PC-3 (cell line): ENCODE measurements around the gene ACTN1. TPM values are rescaled to one million over a fixed set of nuclear protein-coding genes. Genes with fewer than 3 reads are reported as not detected.

Source experiments
- ATAC-seq: fragments of 200-7000 bp; cut with Tn5 transposase; 2 replicates; pipeline ENCODE4 v1.9.1; 2020; ENCODE audit warnings: mild to moderate bottlenecking, moderate library complexity
- BruUV-seq: library from RNA; stranded (reverse); fragments of 400-500 nt; replicated peaks from 2 replicates; lab custom pipeline; 2021; lab: Mats Ljungman, UMichigan
- CTCF ChIA-PET: fragments of 300-600 bp; sonication (Branson Sonifier 250); formaldehyde crosslinking; loops from one replicate; lab custom pipeline; 2022; ENCODE audit warnings: antibody characterized with exemption; lab: Charles Lee
- POLR2A ChIA-PET: fragments of 300-600 bp; sonication (Branson Sonifier 250); formaldehyde crosslinking; loops from one replicate; lab custom pipeline; 2022; ENCODE audit warnings: antibody characterized with exemption; ENCODE audit not compliant: unreplicated experiment; lab: Charles Lee
- DNase-seq: peaks from one replicate; pipeline ENCODE4 v3.0.0-alpha.2; 2015
- H2AFZ ChIP-seq: fragments of 300-600 bp; sonication (generic); 2 replicates; pipeline ENCODE4 v1.6.0; 2016; ENCODE audit warnings: antibody characterized with exemption, low read length
- H3F3A ChIP-seq: fragments of 300-600 bp; sonication (generic); one replicate; pipeline ENCODE4 v1.6.0; 2017; ENCODE audit warnings: antibody characterized with exemption, low read length, control low read depth, mild to moderate bottlenecking; ENCODE audit not compliant: unreplicated experiment
- H3K27ac ChIP-seq: fragments of 300-600 bp; sonication (generic); 2 replicates; pipeline ENCODE4 v1.5.1; 2016; ENCODE audit warnings: mild to moderate bottlenecking, low read length
- H3K27me3 ChIP-seq: fragments of 300-600 bp; sonication (generic); 2 replicates; pipeline ENCODE4 v1.6.1; 2016; ENCODE audit warnings: low read length, mixed read lengths
- H3K36me3 ChIP-seq: fragments of 300-600 bp; sonication (generic); 2 replicates; pipeline ENCODE4 v1.6.1; 2016; ENCODE audit warnings: low read depth, mixed run types, low read length, mixed read lengths
- H3K4me1 ChIP-seq: fragments of 300-600 bp; sonication (generic); 2 replicates; pipeline ENCODE4 v1.5.1; 2016; ENCODE audit warnings: low read length; ENCODE audit not compliant: insufficient read depth
- H3K4me2 ChIP-seq: fragments of 300-600 bp; sonication (generic); 2 replicates; pipeline ENCODE4 v1.6.0; 2016; ENCODE audit warnings: low read length
- H3K4me3 ChIP-seq: fragments of 300-600 bp; sonication (generic); 2 replicates; pipeline ENCODE4 v1.5.1; 2016; ENCODE audit warnings: mild to moderate bottlenecking, low read length, mixed read lengths
- H3K79me2 ChIP-seq: fragments of 300-600 bp; sonication (generic); 2 replicates; pipeline ENCODE4 v1.6.1; 2017; ENCODE audit warnings: low read length, mixed read lengths
- H3K9ac ChIP-seq: fragments of 300-600 bp; sonication (generic); 2 replicates; pipeline ENCODE4 v1.6.0; 2016; ENCODE audit warnings: mild to moderate bottlenecking, low read length
- H3K9me2 ChIP-seq: fragments of 300-600 bp; sonication (generic); replicated peaks from 2 replicates; pipeline ENCODE4 v1.6.1; 2016; ENCODE audit warnings: mixed run types, low read length, mixed read lengths
- H3K9me3 ChIP-seq: fragments of 300-600 bp; sonication (generic); 2 replicates; pipeline ENCODE4 v1.6.1; 2016; ENCODE audit warnings: low read length, mixed read lengths
- H4K20me1 ChIP-seq: fragments of 300-600 bp; sonication (generic); 2 replicates; pipeline ENCODE4 v1.6.1; 2016; ENCODE audit warnings: low read length, mixed read lengths
- EZH2 ChIP-seq: fragments of 300-600 bp; sonication (generic); IDR thresholded peaks from one replicate; pipeline ENCODE4 v1.6.1; 2017; ENCODE audit warnings: antibody characterized with exemption, mild to moderate bottlenecking, low read length; ENCODE audit not compliant: unreplicated experiment
- EZH2phosphoT487 ChIP-seq: fragments of 300-600 bp; sonication (generic); IDR thresholded peaks from 2 replicates; pipeline ENCODE4 v1.6.1; 2018; ENCODE audit warnings: mild to moderate bottlenecking, antibody characterized with exemption, low read length, borderline replicate concordance
- intact Hi-C: fragments of 100-400 bp; cut with micrococcal nuclease; formaldehyde crosslinking; loops from 2 replicates; pipeline ENCODE4 v1.9.0; 2023
- total RNA-seq: library from RNA; depleted of rRNA; stranded (reverse); fragments of >200 nt; gene quantifications from 2 replicates; pipeline ENCODE4 v1.2.3, GENCODE V29; 2014
- TF ChIP-seq, protein P1 (sequence below): fragments of 300-600 bp; sonication (generic); conservative IDR thresholded peaks from 2 replicates; pipeline ENCODE4 v1.5.1; 2017; ENCODE audit warnings: antibody characterized with exemption, low read depth, mild to moderate bottlenecking, low read length

ACTN1 gene
- total RNA-seq, 1 experiment from 2014 or later: 303 TPM

GRCh38 chr14:68953196-68953555 is 25.9 kb downstream of the ACTN1 start:
- H3K27ac ChIP-seq: 0 out of 2 replicates have a peak overlapping the region, but pooled peaks have one; percentile 84
- BruUV-seq: no TSS peak
- H3K4me2 ChIP-seq: no peak overlapping the region; the same call in 1 of the 2 replicates
- DNase-seq: no peak
- peaks cover 24% of the 10 kb centered on the region for H3K36me3 ChIP-seq
- no peak overlapping the region for H3K9ac ChIP-seq
- CTCF ChIA-PET: no interaction called here
- H3F3A ChIP-seq: peaks cover 7% of the 10 kb centered on the region
- H3K4me3 ChIP-seq: no peak overlapping the region
- H4K20me1 ChIP-seq: peaks cover 83% of the 10 kb centered on the region
- peaks cover 45% of the 10 kb centered on the region for H3K4me1 ChIP-seq
- no peak overlapping the region for H2AFZ ChIP-seq
- POLR2A ChIA-PET: interaction anchor here (0.5 to 0.6 kb wide), 3 partner anchors 22 to 25 kb away, joined by 3 to 9 read pairs (median 7); no protein-coding TSS in a partner anchor
- intact Hi-C loops: no loop called here
- no peaks in the 10 kb centered on the region for H3K9me2 ChIP-seq
- peaks cover 97% of the 10 kb centered on the region for H3K79me2 ChIP-seq
- H3K9me3 ChIP-seq: no peaks in the 10 kb centered on the region
- no peak for ATAC-seq
- TF ChIP-seq EZH2 (no peak), EZH2phosphoT487 (no peak)
- TF ChIP-seq, protein P1, sequence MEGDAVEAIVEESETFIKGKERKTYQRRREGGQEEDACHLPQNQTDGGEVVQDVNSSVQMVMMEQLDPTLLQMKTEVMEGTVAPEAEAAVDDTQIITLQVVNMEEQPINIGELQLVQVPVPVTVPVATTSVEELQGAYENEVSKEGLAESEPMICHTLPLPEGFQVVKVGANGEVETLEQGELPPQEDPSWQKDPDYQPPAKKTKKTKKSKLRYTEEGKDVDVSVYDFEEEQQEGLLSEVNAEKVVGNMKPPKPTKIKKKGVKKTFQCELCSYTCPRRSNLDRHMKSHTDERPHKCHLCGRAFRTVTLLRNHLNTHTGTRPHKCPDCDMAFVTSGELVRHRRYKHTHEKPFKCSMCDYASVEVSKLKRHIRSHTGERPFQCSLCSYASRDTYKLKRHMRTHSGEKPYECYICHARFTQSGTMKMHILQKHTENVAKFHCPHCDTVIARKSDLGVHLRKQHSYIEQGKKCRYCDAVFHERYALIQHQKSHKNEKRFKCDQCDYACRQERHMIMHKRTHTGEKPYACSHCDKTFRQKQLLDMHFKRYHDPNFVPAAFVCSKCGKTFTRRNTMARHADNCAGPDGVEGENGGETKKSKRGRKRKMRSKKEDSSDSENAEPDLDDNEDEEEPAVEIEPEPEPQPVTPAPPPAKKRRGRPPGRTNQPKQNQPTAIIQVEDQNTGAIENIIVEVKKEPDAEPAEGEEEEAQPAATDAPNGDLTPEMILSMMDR: no peak
- no peaks in the 10 kb centered on the region for H3K27me3 ChIP-seq

- intact Hi-C loops: no loop called here
- peak overlapping the region; percentile 60; the same call in 1 of the 2 replicates for H3K4me2 ChIP-seq
- H3K36me3 ChIP-seq: peaks cover 23% of the 10 kb centered on the region
- CTCF ChIA-PET: interaction anchor here (0.6 kb wide), 1 partner anchor 25 kb away, joined by 3 read pairs; no protein-coding TSS in a partner anchor
- ATAC-seq (no peak), DNase-seq (no peak)
- no peak overlapping the region for H3K4me3 ChIP-seq
- no TSS peak for BruUV-seq
- POLR2A ChIA-PET: interaction anchor here (0.6 kb wide), 1 partner anchor 25 kb away, joined by 3 read pairs; no protein-coding TSS in a partner anchor
- H3K9me2 ChIP-seq: no peaks in the 10 kb centered on the region
- H2AFZ ChIP-seq: no peak overlapping the region
- H3K9ac ChIP-seq: no peak overlapping the region
- peaks cover 7% of the 10 kb centered on the region for H3F3A ChIP-seq
- no peak for TF ChIP-seq EZH2phosphoT487
- TF ChIP-seq, protein P1: no peak
- TF ChIP-seq EZH2: no peak
- H3K27ac ChIP-seq: peak overlapping the region; percentile 84; the same call in 1 of the 2 replicates
- H3K9me3 ChIP-seq: no peaks in the 10 kb centered on the region
- H3K79me2 ChIP-seq: peaks cover 97% of the 10 kb centered on the region
- H3K27me3 ChIP-seq: no peaks in the 10 kb centered on the region
- peaks cover 45% of the 10 kb centered on the region for H3K4me1 ChIP-seq
- peaks cover 83% of the 10 kb centered on the region for H4K20me1 ChIP-seq
These were observed 26.4 kb downstream of the ACTN1 start for GRCh38 chr14:68952531-68953195.
